Stimulated activated CD8-positive, alpha-beta memory T cell treated with anti-CD3 and anti-CD28 coated beads, Interleukin-4, amount 100 ng/mL, for 24 hours (primary cell): ENCODE data around the gene GCNA.

Experiments used
- DNase-seq: peaks from one replicate; pipeline ENCODE4 v3.0.0-alpha.2; 2020; ENCODE audit warnings: low read depth

The GCNA gene

GRCh38 chrX:71616672-71617529 is 38.7 kb downstream of the GCNA start:
- no peak for DNase-seq

GRCh38 chrX:71617742-71618141 is 39.5 kb downstream of the GCNA start:
- DNase-seq = no peak

GRCh38 chrX:71618303-71618721 is 40.1 kb downstream of the GCNA start, which contains the start of gene CXCR3:
TSS of gene CXCR3 (minus strand) at chrX:71618511. CDS start at chrX:71618449, 62 bp downstream.
- peak; percentile 64 for DNase-seq

- no peak for DNase-seq
Observed at GRCh38 chrX:71618787-71619186, 40.5 kb downstream of the GCNA start.

GRCh38 chrX:71619193-71619592 is 41.0 kb downstream of the GCNA start:
- DNase-seq = peak; percentile 48

GRCh38 chrX:71619986-71620385 is 41.7 kb downstream of the GCNA start:
- DNase-seq = no peak

- no peak for DNase-seq
Observed at GRCh38 chrX:71621603-71622002, 43.4 kb downstream of the GCNA start.

GRCh38 chrX:71622032-71622575 is 43.9 kb downstream of the GCNA start:
- no peak for DNase-seq

GRCh38 chrX:71622576-71623450 is 44.6 kb downstream of the GCNA start:
- peak; percentile 59 for DNase-seq

GRCh38 chrX:71623714-71624113 is 45.5 kb downstream of the GCNA start:
- DNase-seq = no peak

GRCh38 chrX:71625471-71625870 is 47.2 kb downstream of the GCNA start:
- no peak for DNase-seq

- no peak for DNase-seq
Observed at GRCh38 chrX:71626576-71626975, 48.3 kb downstream of the GCNA start.

- no peak for DNase-seq
Observed at GRCh38 chrX:71627588-71628404, 49.6 kb downstream of the GCNA start.

GRCh38 chrX:71629467-71629866 is 51.2 kb downstream of the GCNA start:
- DNase-seq = no peak

GRCh38 chrX:71632923-71633657 is 54.9 kb downstream of the GCNA start:
- no peak for DNase-seq

GRCh38 chrX:71634366-71634765 is 56.1 kb downstream of the GCNA start:
- DNase-seq = no peak

- DNase-seq = no peak
Observed at GRCh38 chrX:71636438-71637252, 58.4 kb downstream of the GCNA start.

GRCh38 chrX:71637253-71637618 is 59.0 kb downstream of the GCNA start:
- no peak for DNase-seq

GRCh38 chrX:71637848-71638247 is 59.6 kb downstream of the GCNA start:
- DNase-seq = no peak

GRCh38 chrX:71638409-71638808 is 60.2 kb downstream of the GCNA start:
- DNase-seq = no peak
